Naive thymus-derived CD8-positive, alpha-beta T cell (primary cell): ENCODE data around the gene LRRN3. TPM values are rescaled to one million over a fixed set of nuclear protein-coding genes. Genes with fewer than 3 reads are reported as not detected.

Experiments used
- ATAC-seq, 2 donors: fragments of 150-1000 bp; cut with Tn5 transposase in 1 of 2; sonication (Bioruptor Pico), chemical (Tn5 transposase) in 1 of 2; 1 replicate in 1 of 2; 2 replicates in 1 of 2; pipeline ENCODE4 v1.10.0; 2021; ENCODE audit warnings: mild to moderate bottlenecking in 2 of 2, moderate library complexity in 2 of 2
- POLR2A ChIA-PET: fragments of 350-600 bp; sonication (Branson Sonifier 250); formaldehyde crosslinking; loops from one replicate; lab custom pipeline; 2021; ENCODE audit warnings: antibody characterized with exemption; lab: Charles Lee
- DNase-seq, 10 donors: peaks; one replicate each; pipeline versions ENCODE4 v3.0.0 to v3.0.0-alpha.2; 2020 to 2022
- H3K27ac Mint-ChIP-seq, 10 donors: one replicate each; pipeline ENCODE4 v1.8.0; 2020 to 2022; ENCODE audit warnings: mild to moderate bottlenecking in 10 of 10, mixed read lengths in 10 of 10, moderate library complexity in 4 of 10, inconsistent platforms in 1 of 10
- H3K27me3 Mint-ChIP-seq, 5 donors: one replicate each; pipeline ENCODE4 v1.8.0; 2021 to 2022; ENCODE audit warnings: mixed read lengths in 5 of 5
- H3K36me3 Mint-ChIP-seq, 3 donors: one replicate each; pipeline ENCODE4 v1.8.0; 2020 to 2022; ENCODE audit warnings: mixed read lengths in 3 of 3, mild to moderate bottlenecking in 2 of 3, inconsistent platforms in 1 of 3
- H3K4me1 Mint-ChIP-seq, 4 donors: one replicate each; pipeline ENCODE4 v1.8.0; 2021 to 2022; ENCODE audit warnings: mixed read lengths in 4 of 4
- H3K4me3 Mint-ChIP-seq, 10 donors: one replicate each; pipeline ENCODE4 v1.8.0; 2020 to 2022; ENCODE audit warnings: mild to moderate bottlenecking in 10 of 10, mixed read lengths in 10 of 10, moderate library complexity in 6 of 10, inconsistent platforms in 1 of 10
- H3K9me3 Mint-ChIP-seq, 9 donors: one replicate each; pipeline ENCODE4 v1.8.0; 2020 to 2022; ENCODE audit warnings: mixed read lengths in 9 of 9, mild to moderate bottlenecking in 3 of 9, inconsistent platforms in 1 of 9, moderate library complexity in 1 of 9
- polyA plus RNA-seq, 3 donors: library from polyadenylated mRNA; unstranded; fragments of 300-500 nt; fragmentation: Illumina TruSeq; gene quantifications; one replicate each; pipeline ENCODE4 v1.2.3, GENCODE V29; 2021
- total RNA-seq, 8 experiments: library from RNA in 2 of 8; stranded (reverse) in 2 of 8; gene quantifications; one replicate each; pipeline ENCODE4 v1.2.3 and lab custom pipeline; 2021 to 2026

The LRRN3 gene
- total and polyA plus RNA-seq, 5 experiments from 2014 or later, result 127 to 337 (median 241) TPM

- ATAC-seq (no peak), DNase-seq (no peak)
- POLR2A ChIA-PET, result no interaction called here
- Mint-ChIP-seq H3K27me3 (no peaks in the 10 kb centered on the region), H3K4me3 (no peak overlapping the region), H3K4me1 (peaks cover 6 to 12% (median 8%) of the 10 kb centered on the region in 4 donors), H3K9me3 (peaks cover 0 to 3% (median 0%) of the 10 kb centered on the region in 9 donors), H3K36me3 (peaks cover 0 to 12% (median 0%) of the 10 kb centered on the region in 3 donors), H3K27ac (no peak overlapping the region)
Measured at GRCh38 chr7:111174510-111174909, 83.6 kb downstream of the LRRN3 start.
